Adipocyte (in vitro differentiated cells): ENCODE data around the gene CAPN10.

ENCODE experiments used
- DNase-seq: peaks from one replicate; pipeline ENCODE4 v3.0.0-alpha.2; 2015; ENCODE audit warnings: low read depth
- H3K27me3 ChIP-seq: replicated peaks from 2 replicates; pipeline ENCODE4 v1.7.0; 2013; ENCODE audit warnings: mild to moderate bottlenecking, low read length, moderate library complexity; ENCODE audit not compliant: control insufficient read depth, insufficient read depth
- H3K36me3 ChIP-seq: 2 replicates; pipeline ENCODE4 v1.7.0; 2013; ENCODE audit warnings: low read length, mild to moderate bottlenecking, moderate library complexity; ENCODE audit not compliant: control insufficient read depth, insufficient read depth, severe bottlenecking
- H3K4me1 ChIP-seq: 2 replicates; pipeline ENCODE4 v1.7.0; 2013; ENCODE audit warnings: mild to moderate bottlenecking, low read length, moderate library complexity; ENCODE audit not compliant: control insufficient read depth, insufficient read depth
- H3K4me3 ChIP-seq: 2 replicates; pipeline ENCODE4 v1.7.0; 2013; ENCODE audit warnings: mild to moderate bottlenecking, low read length, moderate library complexity
- H3K9ac ChIP-seq: 2 replicates; pipeline ENCODE4 v1.7.0; 2013; ENCODE audit warnings: mild to moderate bottlenecking, low read length, moderate library complexity
- H3K9me3 ChIP-seq: 2 replicates; pipeline ENCODE4 v1.7.0; 2013; ENCODE audit warnings: mild to moderate bottlenecking, low read length, moderate library complexity; ENCODE audit not compliant: control insufficient read depth

CAPN10 gene

GRCh38 chr2:240631548-240632305 lies 45.2 kb downstream of the CAPN10 start:
- DNase-seq, result no peak
- Histone ChIP-seq H3K9ac (no peak overlapping the region), H3K4me3 (no peak overlapping the region), H3K27me3 (peaks cover 41% of the 10 kb centered on the region), H3K9me3 (peaks cover 15% of the 10 kb centered on the region), H3K36me3 (no peaks in the 10 kb centered on the region), H3K4me1 (no peaks in the 10 kb centered on the region)

DNA sequence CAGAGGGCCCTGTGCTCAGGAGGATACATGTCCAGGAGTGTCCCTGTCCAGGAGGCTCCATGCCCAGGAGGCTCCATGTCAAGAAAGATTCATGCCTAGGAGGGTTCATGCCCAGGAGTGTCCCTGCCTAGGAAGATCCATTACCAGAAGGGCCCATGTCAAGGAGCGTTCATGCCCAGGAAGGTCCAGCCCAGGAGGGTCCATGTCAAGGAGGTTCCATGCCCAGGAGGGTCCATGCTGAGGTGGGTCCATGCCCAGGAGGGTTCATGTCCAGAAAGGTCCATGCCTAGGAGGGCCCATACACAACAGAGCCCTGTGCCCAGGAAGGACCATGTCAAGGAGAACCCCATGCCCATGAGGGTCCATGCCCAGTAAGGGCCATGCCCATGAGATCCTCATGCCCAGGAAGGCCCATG lies 45.8 kb downstream of the CAPN10 start:
- no peak overlapping the region for H3K4me3 ChIP-seq

DNA sequence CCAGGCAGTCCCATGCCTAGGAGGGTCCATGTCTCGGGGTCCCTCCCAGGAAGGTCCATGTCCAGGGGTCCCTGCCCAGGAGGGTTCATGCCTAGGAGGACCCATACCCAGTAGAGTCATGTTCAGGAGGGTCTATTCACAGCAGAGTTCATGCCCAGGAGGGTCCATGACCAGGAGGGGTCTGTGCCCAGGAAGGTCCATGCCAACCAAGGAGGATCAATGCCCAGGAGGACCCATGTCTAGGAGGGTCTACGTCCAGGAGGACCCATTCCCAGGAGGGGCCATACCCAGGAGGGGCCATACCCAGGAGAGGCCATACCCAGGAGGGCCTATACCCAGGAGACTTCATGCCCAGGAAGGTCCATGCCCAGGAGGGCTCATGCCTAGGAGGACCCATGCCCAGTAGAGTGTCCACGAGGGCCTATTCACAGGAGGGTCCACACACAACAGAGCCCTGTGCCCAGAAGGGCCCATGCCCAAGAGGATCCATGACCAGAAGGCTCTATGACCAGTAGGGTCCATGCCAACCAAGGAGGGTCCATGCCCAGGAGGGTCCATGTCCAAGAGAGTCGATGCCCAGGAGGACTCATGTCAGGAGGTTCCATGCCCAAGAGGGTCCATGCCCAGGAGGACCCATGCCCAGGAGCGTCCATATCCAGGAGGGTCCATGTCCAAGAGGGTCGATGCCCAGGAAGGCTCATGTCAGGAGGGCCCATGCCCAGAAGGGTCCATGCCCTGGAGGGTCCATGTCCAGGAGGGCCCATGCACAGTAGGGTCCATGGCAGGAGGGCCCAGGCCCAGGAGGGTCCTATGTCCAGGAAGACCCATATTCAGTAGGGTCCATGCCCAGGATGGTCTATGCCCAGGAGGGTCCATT lies 48.8 kb downstream of the CAPN10 start:
- no peak for DNase-seq
- Histone ChIP-seq H3K9me3 (peaks cover 15% of the 10 kb centered on the region), H3K36me3 (no peaks in the 10 kb centered on the region), H3K9ac (no peak overlapping the region), H3K27me3 (peaks cover 29% of the 10 kb centered on the region), H3K4me1 (peaks cover 7% of the 10 kb centered on the region), H3K4me3 (no peak overlapping the region)

More for the DNA sequence above, 45.8 kb downstream of the CAPN10 start:
- H3K9ac ChIP-seq, result no peak overlapping the region
- H3K36me3 ChIP-seq, result no peaks in the 10 kb centered on the region
- H3K27me3 ChIP-seq, result peaks cover 46% of the 10 kb centered on the region
- no peaks in the 10 kb centered on the region for H3K4me1 ChIP-seq
- H3K9me3 ChIP-seq, result peaks cover 15% of the 10 kb centered on the region
- DNase-seq, result no peak

DNA sequence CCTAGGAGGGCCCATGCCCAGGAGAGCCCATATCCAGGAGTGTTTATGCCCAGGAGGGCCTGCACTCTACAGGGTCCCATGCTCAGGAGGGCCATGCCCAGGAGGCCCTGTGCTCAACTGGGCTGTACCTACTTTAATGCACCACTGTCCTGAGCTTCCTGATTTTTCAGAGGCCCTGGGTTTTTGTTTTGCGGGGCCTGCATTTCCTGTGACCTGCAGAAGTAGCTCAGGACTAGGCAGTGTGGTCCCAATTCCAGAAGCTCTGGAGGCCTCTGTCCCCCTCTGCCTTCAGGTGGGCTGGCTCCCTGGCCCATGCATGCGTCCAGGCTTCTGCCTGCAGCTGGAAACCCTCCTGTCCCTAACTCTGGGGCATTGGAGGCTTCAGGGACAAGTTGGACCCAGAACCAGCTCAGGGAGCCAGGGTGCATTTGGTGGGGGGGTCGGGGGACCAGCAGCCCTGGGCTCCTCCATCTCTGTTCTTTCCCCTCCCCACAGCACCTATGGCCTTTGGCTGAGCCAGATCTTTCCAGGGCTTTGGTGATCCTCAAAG lies 49.5 kb downstream of the CAPN10 start:
- Histone ChIP-seq H3K9me3 (peaks cover 15% of the 10 kb centered on the region), H3K4me1 (peaks cover 7% of the 10 kb centered on the region), H3K36me3 (no peaks in the 10 kb centered on the region), H3K9ac (no peak overlapping the region), H3K27me3 (peaks cover 28% of the 10 kb centered on the region), H3K4me3 (no peak overlapping the region)
- no peak for DNase-seq

DNA sequence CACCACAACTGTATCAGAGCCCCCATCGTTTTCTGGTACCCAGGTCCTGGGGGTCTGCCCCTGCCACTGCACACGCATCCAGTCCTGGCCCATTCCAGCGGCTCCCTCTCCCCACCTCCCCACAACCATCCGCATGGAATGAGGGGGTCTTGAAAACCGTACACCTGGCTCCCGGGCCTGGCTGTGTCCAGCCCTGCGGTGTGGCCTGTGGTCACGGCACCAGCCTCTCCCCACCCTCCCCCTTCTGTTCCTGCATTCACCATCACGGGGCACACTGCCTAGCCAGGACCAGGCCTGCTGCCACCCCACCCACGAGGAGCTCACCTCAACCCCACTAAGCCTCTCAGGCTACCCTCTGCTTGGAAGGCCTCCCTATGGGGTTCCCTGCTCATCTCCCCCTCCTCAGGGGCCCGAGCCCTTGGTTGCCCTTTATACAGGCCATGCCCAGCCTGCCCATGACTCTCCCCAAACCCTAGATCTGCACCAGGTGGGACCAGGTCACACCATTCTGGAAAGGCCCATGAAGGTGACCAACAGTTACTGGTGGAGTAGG lies 50.1 kb downstream of the CAPN10 start:
- DNase-seq, result no peak
- peaks cover 7% of the 10 kb centered on the region for H3K4me1 ChIP-seq
- H3K27me3 ChIP-seq, result peaks cover 28% of the 10 kb centered on the region
- peaks cover 15% of the 10 kb centered on the region for H3K9me3 ChIP-seq
- H3K4me3 ChIP-seq, result no peak overlapping the region
- H3K36me3 ChIP-seq, result no peaks in the 10 kb centered on the region
- H3K9ac ChIP-seq, result no peak overlapping the region

DNA sequence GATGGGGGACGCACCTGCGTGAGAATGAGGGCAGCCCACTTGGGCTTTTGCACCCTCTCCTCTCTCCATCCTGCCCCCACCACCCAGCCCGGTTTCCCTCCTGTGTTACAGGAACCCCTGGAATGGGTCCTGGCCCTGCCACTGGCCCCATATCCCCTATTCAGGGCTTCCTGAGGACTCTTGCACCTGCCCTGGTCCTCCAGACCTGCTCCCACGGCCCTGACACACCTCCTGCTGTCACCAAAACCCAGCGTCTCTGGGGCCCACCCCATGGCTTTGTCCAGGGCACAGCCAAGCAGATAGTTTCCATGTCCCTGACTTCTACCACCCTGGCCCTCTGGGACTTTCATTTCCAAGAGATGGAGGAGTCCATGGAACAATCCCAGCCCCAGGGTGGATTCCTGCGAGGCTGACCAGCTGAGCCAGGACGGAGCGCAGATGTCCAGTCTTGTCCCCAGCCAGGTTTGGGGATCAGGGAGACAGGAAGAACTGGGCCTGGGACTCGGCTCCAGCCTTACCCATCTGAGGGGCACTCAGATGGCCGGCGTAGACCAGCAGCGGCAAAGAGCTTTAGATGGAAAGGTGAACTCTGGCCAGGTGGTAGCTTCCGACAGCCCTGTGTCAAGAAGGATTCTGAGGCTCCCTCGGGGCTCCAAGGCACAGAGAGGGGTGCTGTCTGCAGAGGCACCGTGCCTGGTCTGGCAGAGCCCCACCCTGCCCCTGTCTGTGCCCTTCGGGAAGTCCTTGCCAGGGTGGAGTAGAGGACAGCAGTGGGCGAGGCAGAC lies 50.8 kb downstream of the CAPN10 start:
- Histone ChIP-seq H3K27me3 (peaks cover 28% of the 10 kb centered on the region), H3K9ac (no peak overlapping the region), H3K4me1 (peaks cover 7% of the 10 kb centered on the region), H3K9me3 (peaks cover 15% of the 10 kb centered on the region), H3K4me3 (no peak overlapping the region), H3K36me3 (no peaks in the 10 kb centered on the region)
- no peak for DNase-seq

DNA sequence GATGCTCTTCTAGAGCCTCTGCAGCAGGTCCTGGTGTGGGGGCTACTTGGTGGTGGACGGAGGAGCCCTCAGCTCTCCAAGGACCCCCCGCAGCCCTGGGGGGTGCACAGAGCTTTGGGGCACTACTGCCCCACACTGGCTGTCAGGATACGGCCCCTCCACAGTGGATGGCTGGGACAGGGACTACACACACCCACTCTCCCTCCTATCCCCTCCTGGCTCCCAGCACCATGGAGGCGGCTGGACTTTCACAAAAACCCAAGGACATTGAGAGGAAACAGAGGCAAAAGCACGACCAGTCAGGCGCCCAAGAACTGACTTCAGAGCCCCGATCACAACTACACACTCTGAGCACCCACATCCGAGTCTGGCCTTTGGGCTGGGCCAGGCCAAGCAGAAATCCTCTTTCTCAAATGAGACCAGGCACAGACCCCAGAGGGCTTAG lies 51.4 kb downstream of the CAPN10 start:
- H3K9me3 ChIP-seq, result peaks cover 15% of the 10 kb centered on the region
- H3K9ac ChIP-seq, result no peak overlapping the region
- peaks cover 7% of the 10 kb centered on the region for H3K4me1 ChIP-seq
- no peaks in the 10 kb centered on the region for H3K36me3 ChIP-seq
- no peak for DNase-seq
- no peak overlapping the region for H3K4me3 ChIP-seq
- H3K27me3 ChIP-seq, result peaks cover 34% of the 10 kb centered on the region

- Histone ChIP-seq H3K4me1 (peaks cover 7% of the 10 kb centered on the region), H3K36me3 (no peaks in the 10 kb centered on the region), H3K9me3 (peaks cover 10% of the 10 kb centered on the region), H3K4me3 (no peak overlapping the region), H3K9ac (no peak overlapping the region), H3K27me3 (peaks cover 40% of the 10 kb centered on the region)
- peak; percentile 15 for DNase-seq
These were observed 52.1 kb downstream of the CAPN10 start for GRCh38 chr2:240638512-240639160.

- DNase-seq, result no peak
- H3K4me3 ChIP-seq, result no peak overlapping the region
These were observed 53.0 kb downstream of the CAPN10 start for GRCh38 chr2:240639566-240639965.

GRCh38 chr2:240640939-240641338 lies 54.4 kb downstream of the CAPN10 start:
- DNase-seq, result peak; percentile 55
- Histone ChIP-seq H3K9ac (no peak overlapping the region), H3K9me3 (no peaks in the 10 kb centered on the region), H3K4me1 (peaks cover 7% of the 10 kb centered on the region), H3K27me3 (peaks cover 58% of the 10 kb centered on the region), H3K36me3 (no peaks in the 10 kb centered on the region), H3K4me3 (no peak overlapping the region)

More at GRCh38 chr2:240639566-240639965, 53.0 kb downstream of the CAPN10 start:
- Histone ChIP-seq H3K36me3 (no peaks in the 10 kb centered on the region), H3K4me1 (peaks cover 7% of the 10 kb centered on the region), H3K9ac (no peak overlapping the region), H3K27me3 (peaks cover 47% of the 10 kb centered on the region), H3K9me3 (peaks cover 1% of the 10 kb centered on the region)
